Tibial nerve (tissue), 4 donors: ENCODE results near the gene OMP. TPM values are rescaled to one million over a fixed set of nuclear protein-coding genes. Genes with fewer than 3 reads are reported as not detected.

Source experiments
- DNase-seq, 2 donors: peaks; one replicate each; pipeline ENCODE4 v3.0.0-alpha.2; 2019; ENCODE audit warnings: low spot score in 2 of 2
- H3K27ac ChIP-seq, 4 donors: fragments of 200-600 bp; sonication (generic) in 3 of 4; one replicate each; pipeline ENCODE4 v1.5.1; 2017 to 2019; ENCODE audit warnings: mild to moderate bottlenecking in 1 of 4
- H3K27me3 ChIP-seq, 2 donors: fragments of 200-600 bp; sonication (generic) in 1 of 2; one replicate each; pipeline versions ENCODE4 v1.5.1 to v1.6.0; 2017 to 2019
- H3K36me3 ChIP-seq, 3 donors: fragments of 200-600 bp; sonication (generic); one replicate each; pipeline ENCODE4 v1.5.1; 2018 to 2019
- H3K4me1 ChIP-seq, 4 donors: fragments of 200-600 bp; sonication (generic) in 3 of 4; one replicate each; pipeline ENCODE4 v1.5.1; 2017 to 2019
- H3K4me3 ChIP-seq, 4 donors: fragments of 200-600 bp; sonication (generic) in 3 of 4; one replicate each; pipeline ENCODE4 v1.5.1; 2017 to 2019; ENCODE audit warnings: mild to moderate bottlenecking in 1 of 4, moderate library complexity in 1 of 4
- H3K9me3 ChIP-seq, 4 donors: fragments of 200-600 bp; sonication (generic) in 3 of 4; one replicate each; pipeline ENCODE4 v1.5.1; 2017 to 2019
- CTCF ChIP-seq, 5 experiments: fragments of 200-600 bp in 3 of 5; fragments of 450-650 bp in 2 of 5; sonication (generic) in 3 of 5; IDR thresholded peaks; one replicate each; pipeline ENCODE4 v1.5.1; 2016 to 2019; ENCODE audit warnings: antibody characterized with exemption in 5 of 5, mild to moderate bottlenecking in 3 of 5, moderate library complexity in 2 of 5
- EP300 ChIP-seq, 2 donors: sonication (generic); formaldehyde crosslinking; IDR thresholded peaks; one replicate each; pipeline ENCODE4 v1.6.1; 2017; ENCODE audit warnings: antibody characterized with exemption in 2 of 2, mild to moderate bottlenecking in 1 of 2
- POLR2A ChIP-seq, 2 donors: fragments of 450-650 bp; IDR thresholded peaks; one replicate each; pipeline ENCODE4 v1.6.1; 2017; ENCODE audit warnings: antibody characterized with exemption in 2 of 2, mild to moderate bottlenecking in 2 of 2, moderate library complexity in 2 of 2
- WGBS, 2 donors: methylation state at CpG; one replicate each; pipeline ENCODE4 v1.1.5; 2018; 5-methylcytosine and 5-hydroxymethylcytosine counted together
- total RNA-seq, 4 donors: library from RNA; depleted of rRNA; stranded (reverse); fragments of >200 nt; gene quantifications; one replicate each; pipeline ENCODE4 v1.1.0, GENCODE V29; 2016

OMP gene
- total RNA-seq, 4 donors from 2014 or later: 9.9 TPM; not detected in 3

DNA sequence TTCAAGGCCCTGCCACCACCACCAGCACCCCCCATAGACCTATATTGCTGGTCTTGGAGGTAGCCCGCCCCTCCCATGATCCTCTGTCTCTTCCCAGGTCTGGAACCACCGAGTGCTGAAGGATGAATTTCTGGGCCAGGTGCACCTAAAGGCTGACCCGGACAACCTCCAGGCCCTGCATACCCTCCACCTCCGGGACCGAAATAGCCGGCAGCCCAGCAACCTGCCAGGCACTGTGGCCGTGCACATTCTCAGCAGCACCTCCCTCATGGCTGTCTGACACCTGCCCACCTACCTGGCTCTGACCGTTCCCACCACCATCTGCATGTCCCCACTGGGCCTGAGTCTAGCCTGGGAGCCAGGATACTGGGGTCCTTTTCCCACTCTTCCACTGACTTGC is 21.0 kb downstream of the OMP start:
- DNase-seq: no peak
- H3K27me3 ChIP-seq: no peaks in the 10 kb centered on the region
- H3K27ac ChIP-seq: no peak overlapping the region
- H3K9me3 ChIP-seq: no peaks in the 10 kb centered on the region
- TF ChIP-seq CTCF (IDR thresholded peaks at IDR 0.05) (no peak), POLR2A (IDR thresholded peaks at IDR 0.05) (no peak), EP300 (IDR thresholded peaks at IDR 0.05) (no peak)
- H3K4me1 ChIP-seq: peaks cover 0 to 20% (median 13%) of the 10 kb centered on the region in 4 donors
- no peak overlapping the region for H3K4me3 ChIP-seq
- H3K36me3 ChIP-seq: peaks cover 0 to 62% (median 0%) of the 10 kb centered on the region in 3 donors
- WGBS, 2 donors: 87 to 94% methylated on average over 7 to 8 of the region's 8 CpGs

DNA sequence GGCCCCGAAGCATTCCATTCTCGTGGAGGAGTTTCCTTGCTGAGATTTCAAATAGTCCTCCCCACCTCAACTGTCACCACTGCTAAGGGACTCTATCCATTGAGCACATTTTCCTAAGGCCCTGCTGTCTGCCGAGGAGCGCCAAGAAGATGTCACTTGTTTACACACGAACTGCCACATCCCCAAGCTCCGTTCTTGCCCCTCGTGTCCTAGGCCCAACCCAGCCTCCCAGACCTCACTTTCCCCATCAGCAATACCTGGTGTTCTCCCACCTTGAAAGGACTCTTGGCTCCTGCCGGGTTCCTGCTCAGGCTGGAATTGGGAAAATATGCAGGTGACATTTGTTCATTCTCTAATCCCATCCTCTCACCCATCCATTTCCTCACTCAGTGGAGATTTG is 21.4 kb downstream of the OMP start:
- Histone ChIP-seq H3K27ac (no peak overlapping the region), H3K27me3 (no peaks in the 10 kb centered on the region), H3K9me3 (no peaks in the 10 kb centered on the region), H3K4me1 (peaks cover 0 to 24% (median 13%) of the 10 kb centered on the region in 4 donors), H3K4me3 (no peak overlapping the region), H3K36me3 (peaks cover 0 to 57% (median 0%) of the 10 kb centered on the region in 3 donors)
- no peak for DNase-seq
- no peak for TF ChIP-seq POLR2A (IDR thresholded peaks at IDR 0.05)
- TF ChIP-seq CTCF (IDR thresholded peaks at IDR 0.05): no peak
- TF ChIP-seq EP300 (IDR thresholded peaks at IDR 0.05): no peak
- WGBS, 2 donors: 84 to 85% methylated on average over 8 of the region's 8 CpGs

GRCh38 chr11:77124488-77124887 is 21.8 kb downstream of the OMP start:
- no peaks in the 10 kb centered on the region for H3K27me3 ChIP-seq
- H3K4me3 ChIP-seq: no peak overlapping the region
- DNase-seq: no peak
- H3K4me1 ChIP-seq: peaks cover 0 to 28% (median 13%) of the 10 kb centered on the region in 4 donors
- no peak for TF ChIP-seq CTCF (IDR thresholded peaks at IDR 0.05)
- no peak for TF ChIP-seq POLR2A (IDR thresholded peaks at IDR 0.05)
- no peak for TF ChIP-seq EP300 (IDR thresholded peaks at IDR 0.05)
- WGBS, 2 donors: 83 to 88% methylated on average over 6 of the region's 6 CpGs
- H3K36me3 ChIP-seq: peaks cover 0 to 53% (median 0%) of the 10 kb centered on the region in 3 donors
- no peak overlapping the region for H3K27ac ChIP-seq
- no peaks in the 10 kb centered on the region for H3K9me3 ChIP-seq

DNA sequence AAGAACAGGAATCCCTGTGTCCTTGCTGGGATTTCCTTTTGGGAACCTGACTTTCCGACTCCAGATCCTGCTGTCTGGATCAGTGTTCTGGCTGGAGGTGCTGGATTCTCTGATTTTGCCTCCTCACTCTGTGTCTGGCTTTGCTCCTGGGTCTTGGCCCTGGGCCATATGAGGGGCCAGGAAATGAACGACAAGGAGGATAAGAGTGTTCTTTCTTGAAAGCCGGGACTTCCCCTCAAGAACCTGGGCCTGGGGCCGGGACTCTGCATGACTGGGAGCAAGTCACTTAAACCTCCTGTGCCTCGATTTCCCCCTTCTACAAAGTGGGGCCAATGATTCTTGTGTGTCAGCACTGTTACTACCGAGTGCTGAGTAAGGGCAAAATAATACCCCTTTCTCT is 22.6 kb downstream of the OMP start:
- TF ChIP-seq EP300 (IDR thresholded peaks at IDR 0.05) (no peak), CTCF (IDR thresholded peaks at IDR 0.05) (no peak), POLR2A (IDR thresholded peaks at IDR 0.05) (no peak)
- Histone ChIP-seq H3K9me3 (no peaks in the 10 kb centered on the region), H3K4me3 (no peak overlapping the region), H3K36me3 (peaks cover 0 to 46% (median 0%) of the 10 kb centered on the region in 3 donors), H3K27ac (no peak overlapping the region), H3K27me3 (no peaks in the 10 kb centered on the region), H3K4me1 (peaks cover 0 to 29% (median 13%) of the 10 kb centered on the region in 4 donors)
- no peak for DNase-seq
- WGBS, 2 donors: 52 to 53% methylated on average over 6 of the region's 6 CpGs

- TF ChIP-seq POLR2A (IDR thresholded peaks at IDR 0.05): no peak
- TF ChIP-seq EP300 (IDR thresholded peaks at IDR 0.05): no peak
- TF ChIP-seq CTCF (IDR thresholded peaks at IDR 0.05): no peak
- H3K9me3 ChIP-seq: no peaks in the 10 kb centered on the region
- 59 to 62% methylated on average over 4 of the region's 4 CpGs for WGBS, 2 donors
Measured at GRCh38 chr11:77125695-77126094, 23.1 kb downstream of the OMP start.

More at GRCh38 chr11:77125695-77126094, 23.1 kb downstream of the OMP start:
- Histone ChIP-seq H3K4me1 (peaks cover 0 to 34% (median 13%) of the 10 kb centered on the region in 4 donors), H3K27me3 (no peaks in the 10 kb centered on the region), H3K27ac (no peak overlapping the region), H3K36me3 (peaks cover 0 to 41% (median 0%) of the 10 kb centered on the region in 3 donors), H3K4me3 (no peak overlapping the region)
- no peak for DNase-seq
